Smooth muscle cell (in vitro differentiated cells): ENCODE results near the gene TMIGD3. TPM values are rescaled to one million over a fixed set of nuclear protein-coding genes. Genes with fewer than 3 reads are reported as not detected.

ENCODE experiments used
- DNase-seq: peaks from one replicate; lab custom pipeline; 2025; ENCODE audit not compliant: unreplicated experiment; lab: John Stamatoyannopoulos, UW
- H2AFZ ChIP-seq: fragments of 200-600 bp; sonication (generic); 2 replicates; pipeline ENCODE4 v1.6.0; 2016; ENCODE audit warnings: antibody characterized with exemption, low read depth, mild to moderate bottlenecking
- H3F3A ChIP-seq: fragments of 200-600 bp; sonication (generic); 2 replicates; pipeline ENCODE4 v1.6.0; 2017; ENCODE audit warnings: antibody characterized with exemption, low read depth
- H3K27ac ChIP-seq: fragments of 200-600 bp; sonication (generic); 2 replicates; pipeline ENCODE4 v1.5.1; 2016; ENCODE audit warnings: low read depth, mild to moderate bottlenecking
- H3K27me3 ChIP-seq: fragments of 200-600 bp; sonication (generic); 2 replicates; pipeline ENCODE4 v1.6.1; 2016; ENCODE audit warnings: low read depth, mild to moderate bottlenecking
- H3K36me3 ChIP-seq: fragments of 200-600 bp; sonication (generic); 2 replicates; pipeline ENCODE4 v1.5.1; 2016; ENCODE audit warnings: low read depth
- H3K4me1 ChIP-seq: fragments of 200-600 bp; sonication (generic); 2 replicates; pipeline ENCODE4 v1.5.1; 2016; ENCODE audit warnings: low read depth
- H3K4me2 ChIP-seq: fragments of 200-600 bp; sonication (generic); 2 replicates; pipeline ENCODE4 v1.6.0; 2016; ENCODE audit warnings: mild to moderate bottlenecking
- H3K4me3 ChIP-seq: fragments of 200-600 bp; sonication (generic); 2 replicates; pipeline ENCODE4 v1.5.1; 2016; ENCODE audit warnings: mild to moderate bottlenecking
- H3K79me2 ChIP-seq: fragments of 200-600 bp; sonication (generic); 2 replicates; pipeline ENCODE4 v1.6.0; 2016; ENCODE audit warnings: low read depth, mild to moderate bottlenecking
- H3K9ac ChIP-seq: fragments of 200-600 bp; sonication (generic); 2 replicates; pipeline ENCODE4 v1.6.0; 2016; ENCODE audit warnings: low read depth
- H3K9me3 ChIP-seq: fragments of 200-600 bp; sonication (generic); replicated peaks from 2 replicates; pipeline ENCODE4 v1.5.1; 2016; ENCODE audit warnings: low read depth
- H4K20me1 ChIP-seq: fragments of 200-600 bp; sonication (generic); 2 replicates; pipeline ENCODE4 v1.6.0; 2016; ENCODE audit warnings: low read depth
- WGBS: methylation state at CpG from one replicate; pipeline ENCODE4 v1.1.7; 2016; ENCODE audit warnings: low lambda C conversion rate; 5-methylcytosine and 5-hydroxymethylcytosine counted together
- polyA plus RNA-seq: library from polyadenylated mRNA; unstranded; fragments of >200 nt; fragmentation: Nextera tagmentation; extraction: Ambion mirVana; gene quantifications from 2 replicates; pipeline ENCODE4 v1.2.1, GENCODE V29; 2016
- total RNA-seq: library from RNA; depleted of rRNA; stranded (reverse); fragments of >200 nt; gene quantifications from 2 replicates; pipeline ENCODE4 v1.2.3, GENCODE V29; 2014
- TF ChIP-seq, protein P1 (sequence below): fragments of 200-600 bp; sonication (generic); IDR thresholded peaks from 2 replicates; pipeline ENCODE4 v1.5.1; 2017; ENCODE audit warnings: borderline replicate concordance, mild to moderate bottlenecking, antibody characterized with exemption; ENCODE audit not compliant: insufficient read depth, poor library complexity, severe bottlenecking

The TMIGD3 gene
- total and polyA plus RNA-seq, 2 experiments from 2014 or later, result not detected

DNA sequence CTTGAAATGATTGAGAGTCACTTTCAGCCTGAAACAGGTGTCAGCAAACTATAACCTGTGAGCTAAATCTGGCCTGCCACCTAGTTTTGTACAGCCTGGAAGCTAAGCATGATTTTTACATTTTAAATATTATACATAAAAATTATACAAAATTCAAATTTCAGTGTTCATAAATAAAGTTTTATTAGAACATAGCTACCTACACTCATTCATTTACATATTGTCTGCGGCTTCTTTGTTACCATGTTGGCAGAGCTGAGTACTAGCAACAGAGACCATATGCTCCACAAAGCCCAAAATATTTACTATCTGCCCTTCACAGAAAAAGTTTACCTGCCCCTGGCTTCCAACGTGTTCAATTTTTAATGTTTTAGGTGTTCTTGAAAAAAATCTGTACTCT, 37.7 kb downstream of the TMIGD3 start:
- Histone ChIP-seq H3K79me2 (no peaks in the 10 kb centered on the region), H3K9ac (no peak overlapping the region), H3K27ac (no peak overlapping the region), H2AFZ (no peak overlapping the region), H3K4me1 (no peaks in the 10 kb centered on the region), H3K27me3 (no peaks in the 10 kb centered on the region), H3K9me3 (no peaks in the 10 kb centered on the region), H3K4me3 (no peak overlapping the region), H3F3A (peaks cover 4% of the 10 kb centered on the region), H3K36me3 (peaks cover 7% of the 10 kb centered on the region), H4K20me1 (no peaks in the 10 kb centered on the region), H3K4me2 (no peak overlapping the region)
- TF ChIP-seq, protein P1, sequence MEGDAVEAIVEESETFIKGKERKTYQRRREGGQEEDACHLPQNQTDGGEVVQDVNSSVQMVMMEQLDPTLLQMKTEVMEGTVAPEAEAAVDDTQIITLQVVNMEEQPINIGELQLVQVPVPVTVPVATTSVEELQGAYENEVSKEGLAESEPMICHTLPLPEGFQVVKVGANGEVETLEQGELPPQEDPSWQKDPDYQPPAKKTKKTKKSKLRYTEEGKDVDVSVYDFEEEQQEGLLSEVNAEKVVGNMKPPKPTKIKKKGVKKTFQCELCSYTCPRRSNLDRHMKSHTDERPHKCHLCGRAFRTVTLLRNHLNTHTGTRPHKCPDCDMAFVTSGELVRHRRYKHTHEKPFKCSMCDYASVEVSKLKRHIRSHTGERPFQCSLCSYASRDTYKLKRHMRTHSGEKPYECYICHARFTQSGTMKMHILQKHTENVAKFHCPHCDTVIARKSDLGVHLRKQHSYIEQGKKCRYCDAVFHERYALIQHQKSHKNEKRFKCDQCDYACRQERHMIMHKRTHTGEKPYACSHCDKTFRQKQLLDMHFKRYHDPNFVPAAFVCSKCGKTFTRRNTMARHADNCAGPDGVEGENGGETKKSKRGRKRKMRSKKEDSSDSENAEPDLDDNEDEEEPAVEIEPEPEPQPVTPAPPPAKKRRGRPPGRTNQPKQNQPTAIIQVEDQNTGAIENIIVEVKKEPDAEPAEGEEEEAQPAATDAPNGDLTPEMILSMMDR, result no peak
- no peak for DNase-seq
- WGBS, result 96% methylated on average over 2 of the region's 2 CpGs

DNA sequence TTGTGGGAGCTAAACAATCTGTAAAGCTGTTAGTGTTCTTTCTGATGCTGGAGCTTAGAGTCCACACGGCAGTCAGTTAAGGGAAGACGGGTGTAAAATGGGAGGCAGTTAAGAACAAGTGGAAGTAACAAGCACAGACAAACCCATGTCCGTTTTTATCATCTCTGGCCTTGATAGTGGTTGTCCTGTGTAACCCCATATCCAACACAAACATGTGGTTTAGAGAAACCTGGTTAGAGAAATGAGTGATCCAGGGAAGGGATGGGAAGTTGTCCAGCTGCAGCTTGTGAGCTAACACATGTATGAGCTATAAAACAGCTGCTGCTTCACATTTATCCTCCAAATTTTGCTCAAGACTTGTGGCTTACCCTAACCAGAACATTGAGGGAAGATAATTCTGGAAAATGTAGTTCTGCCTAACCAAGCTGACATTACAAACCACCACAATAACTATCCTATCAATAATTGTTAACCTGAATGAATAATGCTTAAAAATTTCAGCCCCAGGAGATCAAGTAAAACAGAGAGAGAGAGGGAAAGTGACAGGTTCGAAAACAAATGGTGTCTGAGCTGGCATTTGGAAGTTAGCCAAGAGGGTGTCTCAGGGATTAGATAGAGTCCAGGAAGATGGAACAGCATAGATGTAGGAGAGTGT, 40.3 kb downstream of the TMIGD3 start:
- Histone ChIP-seq H3K79me2 (no peaks in the 10 kb centered on the region), H2AFZ (no peak overlapping the region), H3K9ac (no peak overlapping the region), H3K4me1 (no peaks in the 10 kb centered on the region), H3K36me3 (peaks cover 12% of the 10 kb centered on the region), H3K4me3 (no peak overlapping the region), H3K27me3 (no peaks in the 10 kb centered on the region), H3K27ac (no peak overlapping the region), H3K4me2 (no peak overlapping the region), H4K20me1 (peaks cover 3% of the 10 kb centered on the region), H3K9me3 (no peaks in the 10 kb centered on the region), H3F3A (peaks cover 4% of the 10 kb centered on the region)
- DNase-seq, result no peak
- WGBS, result 95% methylated on average over 4 of the region's 4 CpGs
- TF ChIP-seq, protein P1, result no peak

DNA sequence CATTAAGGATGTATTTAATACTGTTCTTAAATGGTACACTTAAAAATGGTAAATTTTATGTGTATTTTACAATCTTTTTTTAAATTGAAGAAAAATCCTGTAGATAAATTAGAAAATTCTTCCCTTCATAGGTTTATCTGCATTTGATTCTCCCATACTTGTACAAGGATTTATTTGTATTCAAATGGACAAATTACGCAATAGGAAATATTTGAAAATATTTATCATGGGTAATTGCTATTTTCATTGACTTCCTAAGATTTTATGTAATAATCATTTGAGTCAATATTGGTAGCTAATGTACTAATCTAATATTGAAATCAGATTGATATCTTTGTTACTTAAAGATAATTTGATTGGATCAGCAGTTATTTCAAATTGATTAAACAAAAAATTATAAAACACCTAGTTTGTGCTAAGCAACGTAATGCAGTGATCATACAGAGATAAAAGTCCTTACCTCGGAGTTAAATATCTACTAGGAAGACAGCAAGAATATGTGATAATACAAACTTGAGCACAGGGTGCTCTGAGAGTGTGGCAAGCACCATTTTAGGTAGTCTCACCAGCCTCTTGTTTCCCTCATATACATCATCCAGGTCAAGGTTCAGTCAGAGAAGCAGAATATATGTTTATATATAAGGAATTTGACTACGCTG, 40.9 kb downstream of the TMIGD3 start:
- H3K27me3 ChIP-seq, result no peaks in the 10 kb centered on the region
- H3K4me1 ChIP-seq, result no peaks in the 10 kb centered on the region
- no peaks in the 10 kb centered on the region for H3K79me2 ChIP-seq
- no peak overlapping the region for H3K4me3 ChIP-seq
- TF ChIP-seq, protein P1, result no peak
- peaks cover 4% of the 10 kb centered on the region for H3F3A ChIP-seq
- peaks cover 12% of the 10 kb centered on the region for H3K36me3 ChIP-seq
- H3K27ac ChIP-seq, result no peak overlapping the region
- DNase-seq, result no peak
- 96% methylated on average over 4 of the region's 4 CpGs for WGBS
- H3K4me2 ChIP-seq, result no peak overlapping the region
- H2AFZ ChIP-seq, result no peak overlapping the region
- H3K9ac ChIP-seq, result no peak overlapping the region
- H4K20me1 ChIP-seq, result peaks cover 3% of the 10 kb centered on the region
- H3K9me3 ChIP-seq, result no peaks in the 10 kb centered on the region
